Heart left ventricle (tissue), 16 donors: Measurements from ENCODE around the gene ACAP3. TPM values are rescaled to one million over a fixed set of nuclear protein-coding genes. Genes with fewer than 3 reads are reported as not detected.
A peak's percentile ranks its signal among the peaks of the same experiment; 100 is the strongest.

ENCODE experiments used
- ATAC-seq, 4 donors: fragments of 200-7000 bp; cut with Tn5 transposase; one replicate each; pipeline ENCODE4 v1.9.1; 2020 to 2022; ENCODE audit warnings: moderate library complexity in 4 of 4, mild to moderate bottlenecking in 3 of 4, moderate number of reproducible peaks in 1 of 4
- DNase-seq, 5 donors: peaks; one replicate each; pipeline ENCODE4 v3.0.0-alpha.2; 2020
- H3K27ac ChIP-seq, 12 donors: fragments of 200-600 bp; sonication (generic) in 4 of 12; one replicate each; pipeline versions ENCODE4 v1.5.0 to v1.8.0; 2016 to 2022; ENCODE audit warnings: mild to moderate bottlenecking in 2 of 12
- H3K27me3 ChIP-seq, 9 donors: fragments of 200-600 bp; sonication (generic) in 2 of 9; one replicate each; pipeline versions ENCODE4 v1.5.1 to v1.8.0; 2016 to 2022; ENCODE audit warnings: mild to moderate bottlenecking in 3 of 9
- H3K36me3 ChIP-seq, 9 donors: fragments of 200-600 bp; sonication (generic) in 2 of 9; one replicate each; pipeline versions ENCODE4 v1.5.0 to v1.8.0; 2018 to 2022; ENCODE audit warnings: mild to moderate bottlenecking in 2 of 9
- H3K4me1 ChIP-seq, 12 donors: fragments of 200-600 bp; sonication (generic) in 4 of 12; one replicate each; pipeline versions ENCODE4 v1.5.0 to v1.8.0; 2016 to 2022; ENCODE audit warnings: mild to moderate bottlenecking in 3 of 12
- H3K4me3 ChIP-seq, 12 donors: fragments of 200-600 bp; sonication (generic) in 4 of 12; one replicate each; pipeline versions ENCODE4 v1.5.0 to v1.8.0; 2017 to 2022; ENCODE audit warnings: mild to moderate bottlenecking in 9 of 12, moderate library complexity in 4 of 12
- H3K9me3 ChIP-seq, 12 donors: fragments of 200-600 bp; sonication (generic) in 4 of 12; one replicate each; pipeline versions ENCODE4 v1.5.0 to v1.8.0; 2016 to 2022; ENCODE audit warnings: mild to moderate bottlenecking in 1 of 12
- POLR2A ChIP-seq, 2 donors: fragments of 450-650 bp; IDR thresholded peaks; one replicate each; pipeline ENCODE4 v1.6.1; 2017; ENCODE audit warnings: antibody characterized with exemption in 2 of 2, mild to moderate bottlenecking in 2 of 2, moderate library complexity in 2 of 2
- WGBS, 4 donors: extraction: QIAGEN DNeasy Blood & Tissue Kit in 2 of 4; methylation state at CpG; one replicate each; pipeline versions ENCODE4 v1.1.5 to v1.1.7; 2013 to 2018; 5-methylcytosine and 5-hydroxymethylcytosine counted together
- intact Hi-C, 10 donors: fragments of 100-400 bp; cut with DNase I; formaldehyde crosslinking; loops; one replicate each; pipeline versions ENCODE4 v1.11.1 to v1.14.2; 2022
- polyA plus RNA-seq, 2 donors: library from polyadenylated mRNA; stranded (reverse); fragments of 200-250 nt; gene quantifications; one replicate each; pipeline ENCODE4 v1.2.3, GENCODE V29; 2013
- total RNA-seq, 9 donors: library from RNA; depleted of rRNA in 2 of 9; stranded (reverse); fragments of >200 nt in 2 of 9; fragmentation: NEBNext Ultra II Directional in 3 of 9; extraction: Animal tissue kit (Norgen Biotek cat#: 25700) in 3 of 9; gene quantifications; one replicate each; pipeline versions ENCODE4 v1.1.0 to v1.2.4, GENCODE V29; 2016 to 2023
- TF ChIP-seq, protein P1 (sequence below), 12 donors: fragments of 200-600 bp; sonication (generic) in 4 of 12; IDR thresholded peaks; one replicate each; pipeline versions ENCODE4 v1.5.0 to v1.8.0; 2018 to 2022; ENCODE audit warnings: antibody characterized with exemption in 12 of 12, mild to moderate bottlenecking in 5 of 12
- donor health status: ischemic (EF 13 %, LVEDD 7.1; RV severe dilation, severe dysfunction).
- donor health status: healthy with polysubstance abuse.
- donor health status: DM: no; HTN: yes; CAD: no.
- donor health status: DM: no; HTN: no; CAD: no.
- donor health status: ischemic (EF 25% LVEDD 6.9; RV normal size, moderate dysfunction).
- donor health status: ischemic (EF 25% LVEDD 5.7; RV mildly dilated, moderate dysfunction).
- donor health status: healthy.
- donor health status: DM: yes; HTN: yes; CAD: no.
- donor health status: ischemic (EF 35%, LVEDD 5.7; RV mildly dilated, moderate dysfunction).
- donor health status: nonischemic (EF 11% LVEDD 7.7; RV severe dilation, severe dysfunction).
- donor health status: DM: yes; HTN: yes; CAD: no.
- donor health status: PGD.
- donor health status: ischemic (EF 29% LVEDD 5.4; RV normal size, mild dysfunction).
- donor health status: nonischemic (EF 23%, LVEDD 6.1; RV moderate dilation, normal function).

The ACAP3 gene
- total and polyA plus RNA-seq, 11 donors = 20.1 to 59.5 (median 34.1) TPM

DNA sequence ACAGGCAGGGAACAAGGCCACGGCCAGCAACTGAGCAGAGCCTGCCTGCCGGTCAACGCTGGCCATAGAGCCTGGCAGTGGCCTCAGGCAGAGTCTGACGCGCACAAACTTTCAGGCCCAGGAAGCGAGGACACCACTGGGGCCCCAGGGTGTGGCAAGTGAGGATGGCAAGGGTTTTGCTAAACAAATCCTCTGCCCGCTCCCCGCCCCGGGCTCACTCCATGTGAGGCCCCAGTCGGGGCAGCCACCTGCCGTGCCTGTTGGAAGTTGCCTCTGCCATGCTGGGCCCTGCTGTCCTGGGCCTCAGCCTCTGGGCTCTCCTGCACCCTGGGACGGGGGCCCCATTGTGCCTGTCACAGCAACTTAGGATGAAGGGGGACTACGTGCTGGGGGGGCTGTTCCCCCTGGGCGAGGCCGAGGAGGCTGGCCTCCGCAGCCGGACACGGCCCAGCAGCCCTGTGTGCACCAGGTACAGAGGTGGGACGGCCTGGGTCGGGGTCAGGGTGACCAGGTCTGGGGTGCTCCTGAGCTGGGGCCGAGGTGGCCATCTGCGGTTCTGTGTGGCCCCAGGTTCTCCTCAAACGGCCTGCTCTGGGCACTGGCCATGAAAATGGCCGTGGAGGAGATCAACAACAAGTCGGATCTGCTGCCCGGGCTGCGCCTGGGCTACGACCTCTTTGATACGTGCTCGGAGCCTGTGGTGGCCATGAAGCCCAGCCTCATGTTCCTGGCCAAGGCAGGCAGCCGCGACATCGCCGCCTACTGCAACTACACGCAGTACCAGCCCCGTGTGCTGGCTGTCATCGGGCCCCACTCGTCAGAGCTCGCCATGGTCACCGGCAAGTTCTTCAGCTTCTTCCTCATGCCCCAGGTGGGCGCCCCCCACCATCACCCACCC, 23.6 kb upstream of the ACAP3 start, which contains the start of gene TAS1R3:
TSS of gene TAS1R3 (plus strand) at position 213 of the 898 bp plus-strand sequence. CDS start at position 279, 66 bp downstream.
- DNase-seq (no peak), ATAC-seq (no peak)
- Histone ChIP-seq H3K36me3 (peaks cover 0 to 31% (median 22%) of the 10 kb centered on the region in 9 donors), H3K4me1 (peaks cover 2 to 46% (median 14%) of the 10 kb centered on the region in 12 donors), H3K9me3 (no peaks in the 10 kb centered on the region), H3K27me3 (no peaks in the 10 kb centered on the region), H3K4me3 (no peak within 1 kb of the TSS), H3K27ac (no peak within 1 kb of the TSS)
- WGBS, 4 donors = 73 to 84% (median 79%) methylated on average over 21 to 41 of the region's 41 CpGs
- TF ChIP-seq POLR2A (IDR thresholded peaks at IDR 0.05) = no peak
- TF ChIP-seq, protein P1, sequence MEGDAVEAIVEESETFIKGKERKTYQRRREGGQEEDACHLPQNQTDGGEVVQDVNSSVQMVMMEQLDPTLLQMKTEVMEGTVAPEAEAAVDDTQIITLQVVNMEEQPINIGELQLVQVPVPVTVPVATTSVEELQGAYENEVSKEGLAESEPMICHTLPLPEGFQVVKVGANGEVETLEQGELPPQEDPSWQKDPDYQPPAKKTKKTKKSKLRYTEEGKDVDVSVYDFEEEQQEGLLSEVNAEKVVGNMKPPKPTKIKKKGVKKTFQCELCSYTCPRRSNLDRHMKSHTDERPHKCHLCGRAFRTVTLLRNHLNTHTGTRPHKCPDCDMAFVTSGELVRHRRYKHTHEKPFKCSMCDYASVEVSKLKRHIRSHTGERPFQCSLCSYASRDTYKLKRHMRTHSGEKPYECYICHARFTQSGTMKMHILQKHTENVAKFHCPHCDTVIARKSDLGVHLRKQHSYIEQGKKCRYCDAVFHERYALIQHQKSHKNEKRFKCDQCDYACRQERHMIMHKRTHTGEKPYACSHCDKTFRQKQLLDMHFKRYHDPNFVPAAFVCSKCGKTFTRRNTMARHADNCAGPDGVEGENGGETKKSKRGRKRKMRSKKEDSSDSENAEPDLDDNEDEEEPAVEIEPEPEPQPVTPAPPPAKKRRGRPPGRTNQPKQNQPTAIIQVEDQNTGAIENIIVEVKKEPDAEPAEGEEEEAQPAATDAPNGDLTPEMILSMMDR (IDR thresholded peaks at IDR 0.05) = no peak
- intact Hi-C loops = no loop called here

DNA sequence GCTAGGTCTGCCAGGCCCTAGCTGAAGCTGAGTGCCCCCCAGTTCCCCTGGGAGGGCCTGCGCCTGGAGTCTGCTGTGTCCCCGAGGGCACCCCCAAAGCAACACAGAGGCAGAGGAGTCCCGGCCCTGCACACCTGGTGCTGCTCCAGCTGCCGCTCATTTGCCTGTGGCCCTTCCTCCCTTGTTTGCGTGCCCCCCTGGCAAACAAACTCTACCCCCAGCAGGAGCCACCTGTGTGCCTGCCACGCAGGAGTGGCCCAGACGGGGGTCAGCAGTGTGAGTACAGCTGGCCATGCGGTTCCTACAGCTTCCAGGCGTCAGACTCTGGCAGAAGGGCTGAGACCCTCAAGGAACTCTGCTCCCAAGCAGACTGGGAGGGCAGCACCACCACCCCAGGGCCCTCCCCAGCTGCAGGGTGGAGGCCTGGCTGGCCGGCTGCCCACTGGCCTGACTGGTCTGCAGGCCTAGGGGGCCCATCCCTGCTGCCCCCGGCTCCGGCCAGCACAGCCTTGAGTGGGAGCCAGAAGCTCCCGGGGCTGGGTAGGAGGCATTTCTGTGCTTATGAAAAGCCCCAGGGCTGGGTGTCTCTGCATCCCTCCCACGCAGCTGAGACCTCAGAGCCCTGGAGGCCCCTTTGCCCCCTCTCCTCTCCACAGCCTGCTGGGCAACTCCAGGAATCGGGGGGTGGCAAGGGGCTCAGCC, 22.8 kb upstream of the ACAP3 start:
- Histone ChIP-seq H3K4me1 (peaks cover 4 to 54% (median 22%) of the 10 kb centered on the region in 12 donors), H3K36me3 (peaks cover 0 to 28% (median 22%) of the 10 kb centered on the region in 9 donors), H3K4me3 (no peak overlapping the region), H3K27me3 (no peaks in the 10 kb centered on the region), H3K9me3 (no peaks in the 10 kb centered on the region), H3K27ac (no peak overlapping the region)
- no peak for DNase-seq
- intact Hi-C loops = no loop called here
- WGBS, 4 donors = 63 to 79% (median 66%) methylated on average over 12 to 15 of the region's 15 CpGs
- peak in 1 of 4 donors; percentile 4 for ATAC-seq
- TF ChIP-seq POLR2A (IDR thresholded peaks at IDR 0.05) = no peak
- TF ChIP-seq, protein P1 (IDR thresholded peaks at IDR 0.05) = no peak

DNA sequence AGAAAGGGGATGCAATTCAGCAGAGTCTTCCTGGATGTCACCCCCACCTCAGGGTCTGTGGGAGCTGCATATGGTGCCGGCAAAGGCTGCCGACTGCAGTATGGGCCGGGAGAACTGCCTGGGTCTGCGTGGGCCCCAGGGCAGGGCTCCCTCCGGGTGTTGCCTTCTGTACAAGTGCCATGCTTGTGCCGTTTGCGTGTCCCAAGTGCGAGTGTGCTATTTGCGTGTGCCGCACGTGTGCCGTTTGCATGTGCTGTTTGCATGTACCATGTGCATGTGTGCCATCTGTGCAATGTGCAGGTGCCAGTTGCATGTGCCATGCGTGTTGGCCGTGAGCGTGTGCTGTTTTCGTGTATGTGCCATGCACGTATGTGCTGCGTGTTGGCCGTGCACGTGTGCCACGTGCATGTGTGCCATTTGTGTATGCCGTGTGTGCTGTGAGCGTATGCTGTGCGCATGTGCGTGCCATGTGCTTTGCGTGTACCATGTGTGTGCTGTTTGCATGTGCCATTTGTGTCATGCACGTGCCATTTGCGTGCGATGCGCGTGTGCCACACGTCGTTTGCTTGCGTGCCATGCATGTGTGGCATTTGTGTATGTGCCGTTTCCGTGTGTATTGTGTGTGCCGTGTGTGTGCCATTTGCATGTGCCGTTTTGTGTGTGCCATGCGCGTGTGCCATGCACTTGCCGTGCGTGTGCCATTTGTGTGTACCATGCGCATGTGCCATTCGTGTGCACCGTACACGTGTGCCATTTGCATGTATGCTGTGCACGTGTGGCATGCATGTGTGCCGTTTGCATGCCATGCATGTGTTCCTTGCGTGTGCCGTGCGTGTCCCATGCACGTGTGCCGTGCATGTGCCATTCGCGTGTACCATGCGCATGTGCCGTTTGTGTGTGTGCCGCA, 21.8 kb upstream of the ACAP3 start:
- whole genome bisulfite sequencing, 4 donors = 89 to 92% (median 90%) methylated on average over 46 to 58 of the region's 58 CpGs
- H3K4me1 ChIP-seq = peaks cover 4 to 61% (median 27%) of the 10 kb centered on the region in 12 donors
- H3K4me3 ChIP-seq = no peak overlapping the region
- no peaks in the 10 kb centered on the region for H3K27me3 ChIP-seq
- H3K9me3 ChIP-seq = no peaks in the 10 kb centered on the region
- DNase-seq (no peak), ATAC-seq (no peak)
- TF ChIP-seq, protein P1 (IDR thresholded peaks at IDR 0.05) = no peak
- TF ChIP-seq POLR2A (IDR thresholded peaks at IDR 0.05) = peak in 1 of 2 donors; percentile 30
- intact Hi-C loops = no loop called here
- no peak overlapping the region for H3K27ac ChIP-seq
- peaks cover 0 to 28% (median 22%) of the 10 kb centered on the region in 9 donors for H3K36me3 ChIP-seq
